Stomach smooth muscle (tissue), 2 donors: Measurements from ENCODE around the gene COL4A2.

Source experiments
- H3K27ac ChIP-seq: one replicate; pipeline ENCODE4 v1.7.0; 2013; ENCODE audit warnings: mild to moderate bottlenecking, low read length, inconsistent platforms
- H3K27me3 ChIP-seq, 2 donors: one replicate each; pipeline ENCODE4 v1.7.0; 2013; ENCODE audit warnings: low read length in 2 of 2; ENCODE audit not compliant: insufficient read depth in 2 of 2, control insufficient read depth in 1 of 2
- H3K36me3 ChIP-seq, 2 donors: one replicate each; pipeline ENCODE4 v1.7.0; 2013; ENCODE audit warnings: low read length in 2 of 2; ENCODE audit not compliant: control insufficient read depth in 2 of 2, insufficient read depth in 2 of 2
- H3K4me1 ChIP-seq: one replicate; pipeline ENCODE4 v1.7.0; 2013; ENCODE audit warnings: low read length; ENCODE audit not compliant: control insufficient read depth, insufficient read depth
- H3K4me3 ChIP-seq, 2 donors: one replicate each; pipeline ENCODE4 v1.7.0; 2013; ENCODE audit warnings: low read length in 2 of 2
- H3K9ac ChIP-seq, 2 donors: one replicate each; pipeline ENCODE4 v1.7.0; 2013; ENCODE audit warnings: low read length in 2 of 2, mild to moderate bottlenecking in 1 of 2
- H3K9me3 ChIP-seq, 2 donors: one replicate each; pipeline ENCODE4 v1.7.0; 2013; ENCODE audit warnings: low read length in 2 of 2; ENCODE audit not compliant: control insufficient read depth in 2 of 2
- donor health status: healthy.
- donor health status: Pancreatic carcinoma.

COL4A2 gene

GRCh38 chr13:110551284-110551683, 244.2 kb downstream of the COL4A2 start:
- Histone ChIP-seq H3K4me3 (no peak overlapping the region), H3K9ac (no peak overlapping the region), H3K9me3 (no peaks in the 10 kb centered on the region), H3K4me1 (peaks cover 15% of the 10 kb centered on the region), H3K36me3 (peaks cover 0 to 4% of the 10 kb centered on the region in 2 donors), H3K27ac (no peak overlapping the region), H3K27me3 (no peaks in the 10 kb centered on the region)

GRCh38 chr13:110552767-110553166, 245.7 kb downstream of the COL4A2 start:
- peaks cover 8% of the 10 kb centered on the region for H3K4me1 ChIP-seq
- H3K4me3 ChIP-seq: no peak overlapping the region
- H3K36me3 ChIP-seq: peaks cover 5 to 10% of the 10 kb centered on the region in 2 donors
- no peak overlapping the region for H3K9ac ChIP-seq
- no peak overlapping the region for H3K27ac ChIP-seq
- H3K9me3 ChIP-seq: peaks cover 0 to 5% of the 10 kb centered on the region in 2 donors
- no peaks in the 10 kb centered on the region for H3K27me3 ChIP-seq

- Histone ChIP-seq H3K27ac (no peak overlapping the region), H3K36me3 (peaks cover 5 to 10% of the 10 kb centered on the region in 2 donors), H3K27me3 (no peaks in the 10 kb centered on the region), H3K9me3 (peaks cover 0 to 5% of the 10 kb centered on the region in 2 donors), H3K4me1 (peaks cover 8% of the 10 kb centered on the region), H3K4me3 (no peak overlapping the region), H3K9ac (no peak overlapping the region)
Observed at GRCh38 chr13:110553417-110553816, 246.3 kb downstream of the COL4A2 start.

GRCh38 chr13:110554227-110554836, 247.2 kb downstream of the COL4A2 start:
- Histone ChIP-seq H3K9ac (no peak overlapping the region), H3K27ac (no peak overlapping the region), H3K9me3 (peaks cover 0 to 5% of the 10 kb centered on the region in 2 donors), H3K4me3 (no peak overlapping the region), H3K36me3 (peaks cover 5 to 10% of the 10 kb centered on the region in 2 donors), H3K4me1 (peaks cover 10% of the 10 kb centered on the region), H3K27me3 (no peaks in the 10 kb centered on the region)

GRCh38 chr13:110554946-110555345, 247.9 kb downstream of the COL4A2 start:
- Histone ChIP-seq H3K27ac (no peak overlapping the region), H3K27me3 (no peaks in the 10 kb centered on the region), H3K4me1 (peaks cover 16% of the 10 kb centered on the region), H3K9ac (no peak overlapping the region), H3K36me3 (peaks cover 5 to 10% of the 10 kb centered on the region in 2 donors), H3K4me3 (no peak overlapping the region), H3K9me3 (peaks cover 0 to 5% of the 10 kb centered on the region in 2 donors)

GRCh38 chr13:110555601-110556223, 248.6 kb downstream of the COL4A2 start:
- Histone ChIP-seq H3K4me1 (peaks cover 20% of the 10 kb centered on the region), H3K9ac (no peak overlapping the region), H3K36me3 (peaks cover 5 to 8% of the 10 kb centered on the region in 2 donors), H3K4me3 (no peak overlapping the region), H3K27ac (no peak overlapping the region), H3K9me3 (peaks cover 0 to 5% of the 10 kb centered on the region in 2 donors), H3K27me3 (no peaks in the 10 kb centered on the region)

GRCh38 chr13:110556224-110556606, 249.1 kb downstream of the COL4A2 start:
- Histone ChIP-seq H3K9ac (no peak overlapping the region), H3K4me1 (peaks cover 23% of the 10 kb centered on the region), H3K36me3 (peaks cover 5 to 8% of the 10 kb centered on the region in 2 donors), H3K27ac (no peak overlapping the region), H3K27me3 (no peaks in the 10 kb centered on the region), H3K9me3 (peaks cover 0 to 5% of the 10 kb centered on the region in 2 donors), H3K4me3 (no peak overlapping the region)

GRCh38 chr13:110557082-110557481, 250.0 kb downstream of the COL4A2 start:
- Histone ChIP-seq H3K4me1 (peaks cover 23% of the 10 kb centered on the region), H3K9ac (no peak overlapping the region), H3K27me3 (no peaks in the 10 kb centered on the region), H3K27ac (no peak overlapping the region), H3K36me3 (peaks cover 5 to 8% of the 10 kb centered on the region in 2 donors), H3K9me3 (peaks cover 0 to 5% of the 10 kb centered on the region in 2 donors), H3K4me3 (no peak overlapping the region)

- Histone ChIP-seq H3K4me1 (peaks cover 28% of the 10 kb centered on the region), H3K4me3 (no peak overlapping the region)
Observed at GRCh38 chr13:110557610-110558305, 250.7 kb downstream of the COL4A2 start.

GRCh38 chr13:110559429-110559943, 252.4 kb downstream of the COL4A2 start:
- Histone ChIP-seq H3K4me1 (peaks cover 30% of the 10 kb centered on the region), H3K9me3 (peaks cover 0 to 5% of the 10 kb centered on the region in 2 donors), H3K36me3 (peaks cover 5 to 8% of the 10 kb centered on the region in 2 donors), H3K27ac (peak overlapping the region; percentile 80), H3K9ac (peak overlapping the region; percentile 66 to 72), H3K27me3 (no peaks in the 10 kb centered on the region), H3K4me3 (peak overlapping the region; percentile 46 to 88)

More at GRCh38 chr13:110557610-110558305, 250.7 kb downstream of the COL4A2 start:
- no peak overlapping the region for H3K27ac ChIP-seq
- H3K9ac ChIP-seq: no peak overlapping the region
- no peaks in the 10 kb centered on the region for H3K27me3 ChIP-seq
- H3K9me3 ChIP-seq: peaks cover 0 to 5% of the 10 kb centered on the region in 2 donors
- peaks cover 5 to 8% of the 10 kb centered on the region in 2 donors for H3K36me3 ChIP-seq
